ENCODE results near the gene FMN1.

DNA sequence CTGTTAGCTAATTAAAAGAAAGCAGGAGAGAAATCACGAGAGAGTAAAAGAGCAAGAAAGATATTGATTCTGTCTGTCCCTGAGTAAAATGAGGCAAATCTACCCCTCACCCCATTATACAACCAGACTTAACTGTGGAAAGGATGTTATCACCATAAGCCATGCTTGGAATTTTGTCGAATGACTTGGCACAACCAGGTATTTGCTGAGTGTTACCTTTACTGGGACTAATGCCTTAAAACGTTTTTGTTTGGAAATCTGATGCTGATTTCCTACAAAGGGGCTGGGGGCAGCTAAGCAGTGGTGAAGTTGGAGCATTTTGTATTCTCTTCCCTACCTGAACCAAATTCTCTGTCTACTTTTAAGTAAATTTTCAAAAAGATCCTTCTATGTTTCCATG is 265.6 kb downstream of the FMN1 start:
- TF ChIP-seq, protein P1, sequence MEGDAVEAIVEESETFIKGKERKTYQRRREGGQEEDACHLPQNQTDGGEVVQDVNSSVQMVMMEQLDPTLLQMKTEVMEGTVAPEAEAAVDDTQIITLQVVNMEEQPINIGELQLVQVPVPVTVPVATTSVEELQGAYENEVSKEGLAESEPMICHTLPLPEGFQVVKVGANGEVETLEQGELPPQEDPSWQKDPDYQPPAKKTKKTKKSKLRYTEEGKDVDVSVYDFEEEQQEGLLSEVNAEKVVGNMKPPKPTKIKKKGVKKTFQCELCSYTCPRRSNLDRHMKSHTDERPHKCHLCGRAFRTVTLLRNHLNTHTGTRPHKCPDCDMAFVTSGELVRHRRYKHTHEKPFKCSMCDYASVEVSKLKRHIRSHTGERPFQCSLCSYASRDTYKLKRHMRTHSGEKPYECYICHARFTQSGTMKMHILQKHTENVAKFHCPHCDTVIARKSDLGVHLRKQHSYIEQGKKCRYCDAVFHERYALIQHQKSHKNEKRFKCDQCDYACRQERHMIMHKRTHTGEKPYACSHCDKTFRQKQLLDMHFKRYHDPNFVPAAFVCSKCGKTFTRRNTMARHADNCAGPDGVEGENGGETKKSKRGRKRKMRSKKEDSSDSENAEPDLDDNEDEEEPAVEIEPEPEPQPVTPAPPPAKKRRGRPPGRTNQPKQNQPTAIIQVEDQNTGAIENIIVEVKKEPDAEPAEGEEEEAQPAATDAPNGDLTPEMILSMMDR (IDR thresholded peaks at IDR 0.05) = no peak
- no peak for TF ChIP-seq EP300 (IDR thresholded peaks at IDR 0.05)
- no peak for TF ChIP-seq POLR2A (IDR thresholded peaks at IDR 0.05)
